ENCODE measurements around the gene MTMR2.
"Not testable (repeated sequence)": the region's sequence is repeated elsewhere in the genome, so short reads cannot be mapped to it uniquely, and the experiment has no call there.

MTMR2 gene

DNA sequence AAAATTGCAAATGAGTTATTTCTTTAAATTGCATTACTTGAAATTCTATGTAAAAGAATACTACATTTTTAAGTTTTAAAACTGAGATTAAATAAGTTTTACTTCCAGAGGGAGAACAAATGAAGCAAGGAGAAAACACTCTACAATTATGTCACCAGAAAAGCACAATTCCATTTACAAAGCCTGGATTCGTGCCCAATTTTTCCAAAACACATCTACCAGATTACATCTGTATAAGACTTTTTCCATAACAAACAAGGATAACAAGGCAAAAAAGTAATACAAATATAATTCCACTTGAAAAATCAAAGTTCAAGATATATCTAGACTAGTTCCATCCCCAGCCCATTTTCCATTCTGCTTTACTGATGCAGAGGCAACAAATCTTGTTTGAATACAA is 40.5 kb downstream of the MTMR2 start:
- DNase-seq = no peak

DNA sequence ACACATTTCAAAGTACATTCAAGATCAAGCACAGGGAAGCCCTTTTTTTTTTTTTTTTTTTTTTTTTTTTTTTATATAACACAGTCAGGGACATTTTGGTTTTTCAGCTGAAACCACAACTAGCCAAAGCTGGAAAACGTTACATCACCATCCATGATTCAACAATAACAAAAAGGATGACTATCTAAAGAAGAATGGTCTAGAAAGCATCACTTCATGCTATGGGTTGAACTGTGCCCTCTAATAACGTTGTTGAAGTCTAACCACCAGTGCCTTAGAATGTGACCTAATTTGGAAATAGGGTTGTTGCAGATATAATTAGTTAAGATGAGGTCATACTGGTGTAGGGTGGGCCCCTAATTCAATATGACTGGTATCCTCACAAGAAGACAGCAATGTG is 46.6 kb downstream of the MTMR2 start:
- DNase-seq = no peak

DNA sequence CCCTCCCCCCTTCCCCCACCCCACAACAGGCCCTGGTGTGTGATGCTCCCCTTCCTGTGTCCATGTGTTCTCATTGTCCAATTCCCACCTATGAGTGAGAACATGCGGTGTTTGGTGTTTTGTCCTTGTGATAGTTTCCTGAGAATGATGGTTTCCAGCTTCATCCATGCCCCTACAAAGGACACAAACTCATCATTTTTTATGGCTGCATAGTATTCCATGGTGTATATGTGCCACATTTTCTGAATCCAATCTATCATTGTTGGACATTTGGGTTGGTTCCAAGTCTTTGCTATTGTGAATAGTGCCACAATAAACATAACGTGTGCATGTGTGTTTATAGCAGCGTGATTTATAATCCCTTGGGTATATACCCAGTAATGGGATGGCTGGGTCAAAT is 53.0 kb downstream of the MTMR2 start:
- not testable (repeated sequence) for DNase-seq

DNA sequence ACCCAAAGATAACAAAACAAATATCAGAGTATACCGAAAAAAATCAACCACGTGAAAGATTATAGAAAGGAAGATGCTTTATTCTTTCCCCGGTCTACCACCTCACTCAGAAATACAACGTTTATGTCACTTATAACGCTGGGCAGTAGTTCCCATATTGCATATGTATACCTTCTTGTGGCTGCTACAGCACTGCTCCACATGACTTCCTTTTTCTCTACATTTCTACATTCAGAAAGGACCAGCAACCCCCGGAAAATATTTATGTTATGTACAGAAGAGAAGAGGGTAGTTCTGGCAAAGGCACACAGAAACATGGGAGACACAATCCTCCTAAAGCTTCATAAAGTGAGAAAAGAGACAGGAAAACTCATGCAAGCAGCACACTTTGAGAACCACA is 56.8 kb downstream of the MTMR2 start:
- DNase-seq = no peak

DNA sequence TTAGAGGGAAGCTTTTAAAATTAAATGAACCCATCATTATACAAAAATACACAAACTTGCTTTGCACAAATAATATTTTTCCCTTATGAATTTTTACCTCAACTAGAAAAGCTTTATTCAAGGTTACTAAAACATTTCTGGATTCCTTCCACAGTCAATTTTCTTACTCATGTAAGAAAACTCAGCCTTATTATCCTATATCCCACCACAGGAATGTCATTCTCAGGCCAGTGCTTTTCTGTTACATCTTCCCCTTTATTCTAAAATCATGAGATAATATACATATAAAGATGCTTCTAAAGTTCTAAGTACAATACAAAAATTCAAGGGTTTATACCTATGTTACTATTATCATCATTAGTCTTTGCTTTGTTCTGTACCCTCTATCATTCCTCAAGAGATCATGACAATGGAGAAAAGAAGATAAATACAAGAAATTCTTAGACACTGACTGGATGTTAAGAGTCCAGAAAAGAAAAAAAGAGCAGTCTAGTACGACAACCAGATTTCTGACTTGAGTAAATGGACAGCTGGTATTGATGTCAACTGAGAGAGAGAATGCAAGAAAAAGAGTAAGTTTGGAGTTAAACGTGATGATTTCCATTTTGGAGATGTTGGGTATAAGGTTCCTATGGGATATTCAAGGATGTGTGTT is 60.3 kb downstream of the MTMR2 start:
- no peak for DNase-seq

DNA sequence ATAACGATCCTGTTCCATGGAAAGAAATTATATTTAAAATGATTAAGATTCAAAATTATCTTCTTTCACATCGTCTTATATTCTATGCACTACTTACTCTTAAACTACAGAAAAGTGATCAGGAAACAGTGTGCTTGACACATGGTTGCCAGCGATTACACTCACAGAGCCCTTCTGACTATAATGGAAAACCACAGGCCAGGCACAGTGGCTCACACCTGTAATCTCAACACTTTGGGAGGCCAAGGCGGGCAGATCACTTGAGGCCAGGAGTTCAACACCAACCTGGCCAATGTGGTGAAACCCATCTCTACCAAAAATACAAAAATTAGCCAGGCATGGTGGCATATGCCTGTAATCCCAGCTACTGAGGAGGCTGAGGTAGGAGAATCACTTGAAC is 63.9 kb downstream of the MTMR2 start:
- not testable (repeated sequence) for DNase-seq

DNA sequence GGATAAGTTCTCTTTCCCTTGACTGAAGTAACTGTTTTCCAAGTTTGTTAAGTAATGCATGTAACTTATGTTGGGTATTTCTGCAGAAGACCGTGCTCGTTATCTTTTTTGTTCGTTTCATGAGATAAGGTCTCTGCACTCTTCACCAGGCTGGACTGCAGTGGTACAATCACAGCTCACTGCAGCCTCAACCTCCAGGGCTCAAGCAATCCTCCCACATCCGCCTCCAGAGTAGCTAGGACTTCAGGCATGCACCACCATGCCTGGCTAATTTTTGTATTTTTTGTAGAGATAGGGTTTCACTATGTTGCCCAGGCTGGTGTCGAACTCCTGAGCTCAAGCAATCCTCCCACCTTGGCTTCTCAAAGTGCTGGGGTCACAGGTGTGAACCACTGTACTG is 69.5 kb downstream of the MTMR2 start:
- not testable (repeated sequence) for DNase-seq

DNA sequence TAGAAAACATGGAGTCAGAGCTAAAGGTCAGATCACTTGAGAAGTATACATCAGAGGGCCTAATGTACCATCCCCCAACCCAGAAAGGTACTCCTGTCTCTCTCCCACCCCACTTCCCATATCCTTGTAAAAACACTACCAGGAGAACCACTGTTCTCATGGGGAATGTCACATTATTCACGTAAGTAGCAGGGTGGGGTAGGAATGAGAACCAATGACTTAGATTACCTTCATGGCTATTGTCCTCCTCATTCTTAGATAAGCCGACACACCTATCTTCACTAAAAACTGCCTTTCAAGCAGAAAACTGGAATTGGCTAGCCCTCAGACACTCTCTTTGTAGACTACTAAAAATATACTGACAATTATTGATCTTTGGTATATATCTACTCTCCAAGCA is 70.0 kb downstream of the MTMR2 start:
- no peak for DNase-seq

DNA sequence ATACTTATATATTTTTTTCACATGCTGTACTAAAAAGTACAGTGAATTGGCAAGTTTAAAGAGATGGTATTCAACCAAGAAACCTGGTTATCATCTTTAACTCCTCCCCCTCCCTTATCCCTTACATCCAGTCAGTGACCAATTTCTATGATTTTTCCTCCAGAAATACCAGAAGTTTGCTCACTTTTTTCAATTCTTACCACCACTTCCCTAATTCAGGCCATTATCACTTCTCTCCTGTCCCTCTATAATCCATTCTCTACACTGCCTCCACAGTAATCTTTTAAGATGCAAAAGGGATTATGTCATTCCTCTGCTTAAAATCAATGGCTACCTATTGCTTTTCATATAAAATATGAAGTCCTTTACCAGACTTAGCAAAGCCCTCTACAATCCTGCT is 70.8 kb downstream of the MTMR2 start:
- no peak for DNase-seq

DNA sequence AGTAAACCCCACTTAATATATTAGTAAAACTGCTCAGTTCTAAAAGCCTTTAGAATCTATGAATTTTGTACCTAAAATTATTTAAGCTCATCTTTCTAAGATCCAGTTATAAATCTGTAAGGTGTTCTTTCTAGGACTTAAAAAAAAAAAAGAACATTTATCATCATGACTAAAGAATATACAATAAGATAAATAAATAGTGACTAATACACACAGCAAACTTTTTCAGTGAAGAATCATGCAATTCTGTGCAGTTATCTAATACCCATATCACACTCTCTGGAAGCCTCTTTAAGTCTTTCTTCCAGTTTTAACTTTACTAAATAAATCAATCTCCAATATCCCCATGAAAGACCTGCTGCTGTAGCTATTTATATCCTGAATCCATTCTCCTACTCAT is 73.8 kb downstream of the MTMR2 start:
- DNase-seq = no peak

DNA sequence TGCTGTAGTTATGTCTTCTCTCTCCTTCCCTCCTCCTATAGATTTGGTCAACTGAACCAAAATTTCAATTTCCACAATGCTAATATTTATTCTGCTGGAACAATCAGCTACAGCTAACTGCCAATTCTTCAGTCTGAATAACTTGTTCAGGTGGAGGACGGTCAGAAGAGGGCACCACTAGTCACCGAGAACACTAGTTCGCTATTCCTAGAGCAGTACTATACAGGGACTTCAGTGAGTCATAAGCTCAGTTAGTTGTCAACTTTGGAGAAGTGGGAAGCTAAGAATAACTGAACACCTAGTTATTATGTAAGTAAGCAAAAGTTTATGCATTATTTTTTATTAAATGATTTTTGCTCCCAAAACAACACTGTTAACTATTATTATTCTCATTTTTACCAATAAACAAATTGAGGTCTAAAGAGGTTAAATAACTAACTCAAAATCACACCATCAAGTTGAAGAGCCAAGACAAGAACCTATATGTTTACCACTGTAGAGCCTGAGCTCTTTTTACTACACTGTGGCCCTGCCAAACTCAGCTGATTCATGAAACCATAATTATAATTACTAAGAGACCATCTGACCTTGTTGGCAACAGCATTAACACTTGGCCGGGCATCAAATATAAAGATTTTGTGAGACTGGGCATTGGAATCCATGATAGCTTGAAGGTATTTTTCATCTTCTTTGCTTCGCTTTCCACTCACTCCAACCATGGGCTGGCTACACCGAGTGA is 74.7 kb downstream of the MTMR2 start:
- no peak for DNase-seq

DNA sequence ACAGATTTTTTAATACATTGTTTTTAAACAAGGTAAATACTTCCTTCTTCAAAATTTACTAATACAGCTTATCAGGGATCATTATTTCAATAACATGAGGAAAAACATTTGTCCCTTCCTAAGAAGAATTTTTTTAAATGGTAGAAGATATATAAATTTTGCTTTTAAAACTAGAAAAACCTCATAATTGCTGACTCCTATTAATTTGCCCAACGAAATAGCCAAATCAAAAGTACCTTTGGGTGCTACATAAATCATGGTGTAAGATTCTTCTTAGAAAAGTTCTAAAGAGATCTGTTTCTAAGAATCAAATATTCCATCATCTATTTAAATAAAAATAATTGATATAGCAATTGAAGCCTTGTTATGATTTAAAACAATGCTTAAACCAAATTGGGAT is 78.7 kb downstream of the MTMR2 start:
- no peak for DNase-seq

DNA sequence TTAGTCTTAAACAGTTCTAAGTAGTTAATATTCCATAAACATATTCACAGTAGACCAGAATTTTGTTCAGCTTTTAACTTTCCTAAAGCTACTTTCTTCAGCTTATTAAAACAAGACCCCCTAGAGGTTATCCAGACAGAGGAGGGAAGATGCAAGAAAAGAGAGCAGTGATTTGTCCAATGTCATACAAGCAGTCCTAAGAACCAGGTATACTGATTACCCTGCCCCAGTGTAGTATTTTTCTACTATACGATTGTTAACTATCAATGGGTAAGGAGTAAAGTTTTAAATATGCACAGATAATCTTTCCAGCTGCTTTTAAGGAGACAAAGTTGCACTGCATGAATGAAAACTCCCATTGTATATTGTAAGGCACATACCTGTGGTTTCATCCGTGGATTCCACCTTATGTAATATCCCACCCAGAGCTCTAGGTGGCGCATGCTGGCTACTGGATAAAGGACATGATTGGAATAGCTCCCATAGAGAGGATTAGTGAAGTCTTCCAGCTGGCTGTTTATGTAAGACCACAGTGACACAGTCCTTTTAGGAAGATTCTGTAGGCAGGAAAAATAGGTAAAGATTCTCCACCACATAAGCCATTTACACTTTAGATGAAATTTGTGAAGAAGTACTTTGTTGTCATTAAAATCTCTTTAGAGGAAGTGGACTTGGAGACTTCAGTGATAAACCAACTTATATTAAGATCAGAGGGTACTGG is 88.0 kb downstream of the MTMR2 start:
- peak; percentile 21 for DNase-seq

DNA sequence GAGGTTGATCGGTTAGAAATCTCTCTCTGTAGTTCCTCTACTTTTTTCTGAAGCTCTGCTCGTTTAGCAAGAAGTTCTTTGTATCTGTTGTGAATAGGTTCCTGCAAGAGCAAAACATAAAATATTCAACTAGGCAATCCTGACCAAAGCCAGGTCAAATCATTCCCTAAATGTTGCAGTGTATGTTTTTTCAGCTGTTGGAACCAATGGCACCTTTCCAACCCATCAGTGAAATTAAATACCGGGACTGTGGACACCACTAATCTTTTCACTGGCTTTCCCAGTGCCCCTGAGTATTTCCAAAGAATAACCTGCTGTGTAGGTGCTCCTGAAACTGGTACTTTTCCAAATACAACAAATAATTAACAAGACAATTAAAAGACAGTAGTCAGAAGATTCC is 88.6 kb downstream of the MTMR2 start:
- DNase-seq = no peak

DNA sequence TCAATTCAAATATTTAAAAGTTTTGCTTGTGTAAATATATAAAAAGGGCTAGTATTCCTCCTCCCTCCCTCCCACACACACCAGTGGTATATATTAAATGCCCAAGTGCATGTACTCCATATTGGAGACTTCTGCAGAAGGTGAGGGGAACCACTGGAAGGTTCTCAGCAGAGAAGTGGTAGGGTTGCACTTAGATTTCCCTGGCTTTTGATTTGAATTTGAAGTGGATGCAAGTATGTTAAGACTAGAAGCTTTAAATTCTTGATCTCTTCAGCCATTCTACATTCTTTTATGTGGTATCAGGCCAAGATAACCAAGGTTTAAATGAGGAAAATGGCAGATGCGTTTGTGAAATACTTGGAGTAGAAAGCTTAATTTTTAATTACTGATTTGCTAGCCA is 90.5 kb downstream of the MTMR2 start:
- no peak for DNase-seq

DNA sequence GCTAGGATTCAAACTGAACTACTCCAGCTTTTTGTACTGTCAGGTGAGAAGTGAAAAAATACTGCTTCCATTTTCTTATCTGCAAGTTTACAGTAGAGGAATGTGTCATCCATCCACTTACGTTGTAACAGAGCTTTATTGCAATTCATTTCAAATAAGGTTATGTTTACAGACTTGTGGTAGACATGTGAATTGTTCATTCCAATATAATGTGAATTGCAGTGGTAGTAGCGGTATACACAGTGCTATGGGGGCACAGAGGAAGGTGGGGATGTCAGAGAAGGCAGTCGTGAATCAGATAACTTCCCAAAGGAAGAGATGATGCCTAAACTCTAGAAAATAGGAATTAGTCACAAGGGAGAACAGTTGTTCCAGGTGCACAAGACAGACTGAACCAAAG is 91.1 kb downstream of the MTMR2 start:
- DNase-seq = no peak

DNA sequence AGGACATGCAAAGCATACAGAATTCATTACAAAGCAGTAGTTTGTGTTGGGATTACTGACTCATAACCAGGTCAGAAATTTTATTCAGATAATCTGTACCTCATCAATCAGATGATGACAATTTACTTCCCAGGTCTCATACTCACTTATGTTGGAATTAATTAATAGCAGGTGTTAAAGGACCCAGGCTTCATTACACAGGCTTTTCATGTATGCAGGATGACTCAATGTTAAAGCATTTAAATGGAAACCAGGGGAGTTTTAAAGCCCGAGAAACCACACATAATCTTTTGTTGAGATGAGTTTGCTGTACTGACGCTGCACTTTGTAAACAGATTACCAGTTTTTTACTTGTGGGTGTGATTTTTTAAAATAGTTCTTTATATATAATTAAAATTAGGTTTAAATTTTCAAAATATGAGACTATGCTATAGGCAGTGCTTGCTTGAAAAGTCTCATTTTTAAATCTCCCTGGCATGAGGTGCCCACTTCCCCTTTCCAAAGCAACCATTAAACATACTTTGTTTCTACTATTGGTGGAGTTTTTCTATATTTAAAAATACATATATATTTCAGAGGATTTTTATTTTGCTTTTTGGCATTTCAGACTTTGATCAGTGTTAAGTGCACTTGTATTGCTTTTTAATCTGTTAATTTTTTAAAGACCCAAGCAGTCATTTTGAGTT is 92.6 kb downstream of the MTMR2 start:
- DNase-seq = no peak

DNA sequence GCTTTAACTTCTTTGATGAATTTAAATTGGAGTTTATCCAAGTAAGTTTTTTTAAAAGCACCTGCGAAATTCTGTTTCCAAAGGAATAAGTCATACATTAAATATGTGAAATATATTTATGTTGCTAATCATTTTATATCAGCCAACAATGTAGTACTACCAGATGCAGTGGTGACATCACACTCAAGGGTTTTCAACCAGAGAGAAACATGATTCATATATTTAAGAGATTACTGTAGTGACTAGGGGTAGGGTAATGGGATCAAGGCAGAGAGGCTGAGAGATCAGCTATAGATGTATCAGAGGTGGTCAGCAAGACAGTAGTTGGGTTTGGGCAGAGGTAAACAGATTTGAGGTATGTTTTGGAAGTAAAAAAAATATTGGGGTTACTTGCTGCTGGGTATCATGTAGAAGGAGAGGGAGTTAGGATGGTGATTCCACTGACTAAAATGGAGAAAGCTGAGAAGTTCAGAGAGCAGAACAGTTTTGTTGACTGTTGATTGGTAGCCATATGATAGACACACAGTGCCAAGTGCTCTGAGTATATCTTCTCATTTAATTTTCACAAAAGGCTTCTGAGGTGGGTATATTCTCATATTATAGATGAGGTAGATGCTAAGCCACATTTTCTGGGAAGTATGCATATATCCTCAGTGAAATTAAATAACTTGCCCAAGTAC is 94.2 kb downstream of the MTMR2 start:
- DNase-seq = no peak

DNA sequence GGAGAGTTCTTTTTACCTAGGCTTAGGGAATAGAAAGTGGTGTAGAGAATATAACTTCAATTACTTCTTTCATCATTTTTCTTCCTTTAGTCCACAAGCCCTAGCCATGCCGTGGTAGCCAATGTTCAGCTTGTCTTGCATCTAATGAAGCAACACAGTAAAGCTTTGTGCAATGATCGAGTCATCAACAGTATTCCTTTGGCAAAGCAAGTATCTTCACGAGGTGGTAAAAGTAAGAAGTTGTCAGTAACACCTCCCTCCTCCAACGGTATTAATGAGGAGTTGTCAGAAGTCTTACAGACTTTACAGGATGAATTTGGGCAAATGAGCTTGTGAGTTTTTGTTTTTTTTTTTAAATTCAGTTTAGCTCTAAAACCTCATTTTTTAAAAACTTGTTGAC is 96.2 kb downstream of the MTMR2 start:
- no peak for DNase-seq

DNA sequence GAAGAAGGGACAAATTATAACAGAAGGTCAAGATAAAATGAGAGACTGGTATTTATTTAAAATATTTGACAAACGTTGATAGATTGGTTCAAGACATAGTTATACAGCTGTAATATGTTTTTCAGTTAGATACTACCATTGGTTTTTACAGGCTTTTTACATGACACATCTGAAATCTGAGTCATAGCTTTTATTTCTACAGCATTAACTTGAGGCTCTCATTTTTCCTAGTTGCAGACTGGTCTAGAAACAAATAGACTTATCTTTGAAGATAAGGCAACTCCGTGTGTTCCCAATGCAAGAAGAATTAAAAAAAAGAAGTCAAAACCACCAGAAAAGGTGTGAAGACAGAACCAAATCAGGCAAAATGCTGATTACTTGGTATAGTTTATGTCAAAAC is 102.3 kb downstream of the MTMR2 start:
- no peak for DNase-seq

DNA sequence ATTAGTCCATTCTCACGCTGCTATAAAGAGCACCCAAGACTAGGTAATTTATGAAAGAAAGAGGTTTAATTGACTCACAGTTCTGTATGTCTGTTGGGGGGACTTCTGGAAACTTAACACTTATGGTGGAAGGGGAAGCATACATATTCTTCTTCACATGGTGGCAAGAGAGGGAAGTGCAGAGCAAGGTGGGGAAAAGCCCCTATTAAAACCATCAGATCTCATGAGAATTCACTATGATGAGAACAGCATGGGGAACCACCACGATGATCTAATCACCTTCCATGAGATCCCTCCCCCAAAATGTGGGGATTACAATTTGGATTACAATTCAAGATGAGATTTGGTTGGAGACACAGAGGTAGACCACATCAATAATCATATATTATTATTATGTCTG is 107.9 kb downstream of the MTMR2 start:
- DNase-seq = no peak

DNA sequence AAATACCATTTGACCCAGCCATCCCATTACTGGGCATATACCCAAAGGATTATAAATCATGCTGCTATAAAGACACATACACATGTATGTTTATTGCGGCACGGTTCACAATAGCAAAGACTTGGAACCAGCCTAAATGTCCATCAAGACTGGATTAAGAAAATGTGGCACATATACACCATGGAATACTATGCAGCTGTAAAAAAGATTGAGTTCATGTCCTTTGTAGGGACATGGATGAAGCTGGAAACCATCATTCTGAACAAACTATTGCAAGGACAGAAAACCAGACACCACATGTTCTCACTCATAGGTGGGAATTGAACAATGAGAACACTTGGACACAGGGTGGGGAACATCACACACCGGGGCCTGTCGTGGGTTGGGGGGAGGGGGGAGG is 112.9 kb downstream of the MTMR2 start:
- DNase-seq = not testable (repeated sequence)

DNA sequence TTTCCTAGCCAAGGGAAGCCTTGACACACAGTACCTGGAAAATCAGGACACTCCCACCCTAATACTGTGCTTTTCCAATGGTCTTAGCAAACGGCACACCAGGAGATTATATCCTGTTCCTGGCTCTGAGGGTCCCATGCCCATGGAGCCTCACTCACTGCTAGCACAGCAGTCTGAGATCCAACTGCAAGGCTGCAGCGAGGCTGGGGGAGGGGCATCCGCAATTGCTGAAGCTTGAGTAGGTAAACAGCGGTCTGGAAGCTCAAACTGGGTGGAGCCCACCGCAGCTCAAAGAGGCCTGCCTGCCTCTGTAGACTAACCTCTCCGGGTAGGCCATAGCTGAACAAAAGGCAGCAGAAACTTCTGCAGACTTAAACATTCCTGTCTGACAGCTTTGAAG is 117.4 kb downstream of the MTMR2 start:
- DNase-seq = not testable (repeated sequence)
